GM12865 (cell line): ENCODE measurements around the gene TOP2B.

Source experiments
- DNase-seq: peaks from one replicate; pipeline ENCODE4 v3.0.0; 2010; ENCODE audit warnings: low read depth
- H3K4me3 ChIP-seq: 2 replicates; pipeline ENCODE4 v1.5.1; 2011; ENCODE audit warnings: mild to moderate bottlenecking, low read depth, low read length, control low read depth
- CTCF ChIP-seq: IDR thresholded peaks from 2 replicates; pipeline ENCODE4 v1.5.1; 2011; ENCODE audit warnings: low read length, control low read depth, low read depth, inconsistent platforms; ENCODE audit not compliant: insufficient read depth; ENCODE audit errors: missing control alignments

Gene TOP2B

GRCh38 chr3:25664812-25665314 is at the start of gene TOP2B:
TSS of gene TOP2B (minus strand) at chr3:25664907. CDS start at chr3:25664297, 610 bp downstream.
- no peak for TF ChIP-seq CTCF
- peak; percentile 98 for DNase-seq
- peak within 1 kb of the TSS; percentile 82 for H3K4me3 ChIP-seq

- no peak for DNase-seq
- H3K4me3 ChIP-seq = no peak overlapping the region
- no peak for TF ChIP-seq CTCF
Observed at GRCh38 chr3:25713341-25713985, 48.8 kb upstream of the TOP2B start.

- no peak for TF ChIP-seq CTCF
- no peak for DNase-seq
- no peak overlapping the region for H3K4me3 ChIP-seq
Observed at GRCh38 chr3:25711090-25711489, 46.4 kb upstream of the TOP2B start.

GRCh38 chr3:25708036-25708435 is 43.3 kb upstream of the TOP2B start:
- H3K4me3 ChIP-seq = no peak overlapping the region
- DNase-seq = no peak
- no peak for TF ChIP-seq CTCF

- no peak overlapping the region for H3K4me3 ChIP-seq
- no peak for DNase-seq
- TF ChIP-seq CTCF = no peak
Observed at GRCh38 chr3:25707268-25707926, 42.7 kb upstream of the TOP2B start.

- no peak overlapping the region for H3K4me3 ChIP-seq
- no peak for TF ChIP-seq CTCF
- no peak for DNase-seq
Observed at GRCh38 chr3:25706213-25706612, 41.5 kb upstream of the TOP2B start.
